Uterus (tissue), 4 donors: ENCODE measurements around the gene RPS6KA2. TPM values are rescaled to one million over a fixed set of nuclear protein-coding genes. Genes with fewer than 3 reads are reported as not detected.
"Not testable (repeated sequence)": the region's sequence is repeated elsewhere in the genome, so short reads cannot be mapped to it uniquely, and the experiment has no call there.

Experiments
- DNase-seq, 2 donors: peaks; one replicate each; pipeline ENCODE4 v3.0.0-alpha.2; 2019 to 2020
- H3K27ac ChIP-seq, 2 donors: fragments of 200-600 bp; sonication (generic); 1 replicate in 1 of 2; 2 replicates in 1 of 2; pipeline ENCODE4 v1.5.1; 2016 to 2018
- H3K27me3 ChIP-seq, 2 donors: fragments of 200-600 bp; sonication (generic); one replicate each; pipeline ENCODE4 v1.5.1; 2018 to 2019; ENCODE audit warnings: control low read depth in 1 of 2
- H3K36me3 ChIP-seq, 2 donors: fragments of 200-600 bp; sonication (generic); one replicate each; pipeline ENCODE4 v1.5.1; 2019; ENCODE audit warnings: control low read depth in 1 of 2
- H3K4me1 ChIP-seq, 2 donors: fragments of 200-600 bp; sonication (generic); one replicate each; pipeline ENCODE4 v1.5.1; 2018 to 2019; ENCODE audit warnings: control low read depth in 1 of 2
- H3K4me3 ChIP-seq, 2 donors: fragments of 200-600 bp; sonication (generic); 1 replicate in 1 of 2; 2 replicates in 1 of 2; pipeline ENCODE4 v1.5.1; 2018 to 2019; ENCODE audit warnings: mild to moderate bottlenecking in 1 of 2
- H3K9me3 ChIP-seq, 2 donors: fragments of 200-600 bp; sonication (generic); one replicate each; pipeline ENCODE4 v1.5.1; 2019; ENCODE audit warnings: control low read depth in 1 of 2
- POLR2A ChIP-seq, 2 donors: fragments of 450-650 bp; IDR thresholded peaks; one replicate each; pipeline ENCODE4 v1.6.1; 2016; ENCODE audit warnings: antibody characterized with exemption in 2 of 2, mild to moderate bottlenecking in 1 of 2, moderate library complexity in 1 of 2
- intact Hi-C: fragments of 100-400 bp; cut with DNase I; formaldehyde crosslinking; loops from one replicate; pipeline ENCODE4 v1.15.1; 2023; ENCODE audit warnings: low total_unique reads
- total RNA-seq, 4 donors: library from RNA; depleted of rRNA in 3 of 4; stranded (reverse); fragments of >200 nt in 3 of 4; gene quantifications; one replicate each; pipeline versions ENCODE4 v1.1.0 to v1.2.4, GENCODE V29; 2014 to 2023
- TF ChIP-seq, protein P1 (sequence below), 4 experiments: fragments of 200-600 bp in 2 of 4; fragments of 450-650 bp in 2 of 4; sonication (generic) in 2 of 4; IDR thresholded peaks; one replicate each; pipeline ENCODE4 v1.5.1; 2016 to 2019; ENCODE audit warnings: antibody characterized with exemption in 4 of 4, mild to moderate bottlenecking in 2 of 4, moderate library complexity in 1 of 4
- donor health status: DM: yes; HTN: yes; CAD: no.

Gene RPS6KA2
- total RNA-seq, 4 donors from 2014 or later: 34.0 to 78.4 (median 55.8) TPM

DNA sequence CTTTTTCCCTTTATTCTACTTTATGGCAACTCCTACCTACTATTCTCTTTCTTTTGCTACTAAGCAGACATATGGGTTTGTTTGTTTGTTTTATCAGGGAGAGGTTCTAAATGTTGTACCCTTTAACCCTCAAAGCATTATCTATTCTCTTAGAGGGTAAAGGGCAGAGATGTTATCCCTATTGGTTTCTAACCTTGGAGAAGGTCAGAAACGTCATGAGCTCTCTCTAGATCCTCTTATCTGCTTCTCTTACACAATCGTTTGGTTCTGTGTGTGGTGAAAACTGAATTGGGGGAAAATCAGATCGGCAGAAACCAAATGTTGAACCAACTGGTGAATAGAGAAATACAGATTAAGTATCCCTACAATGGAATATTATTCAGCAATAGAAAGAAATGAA lies 237.9 kb downstream of the RPS6KA2 start:
- TF ChIP-seq, protein P1, sequence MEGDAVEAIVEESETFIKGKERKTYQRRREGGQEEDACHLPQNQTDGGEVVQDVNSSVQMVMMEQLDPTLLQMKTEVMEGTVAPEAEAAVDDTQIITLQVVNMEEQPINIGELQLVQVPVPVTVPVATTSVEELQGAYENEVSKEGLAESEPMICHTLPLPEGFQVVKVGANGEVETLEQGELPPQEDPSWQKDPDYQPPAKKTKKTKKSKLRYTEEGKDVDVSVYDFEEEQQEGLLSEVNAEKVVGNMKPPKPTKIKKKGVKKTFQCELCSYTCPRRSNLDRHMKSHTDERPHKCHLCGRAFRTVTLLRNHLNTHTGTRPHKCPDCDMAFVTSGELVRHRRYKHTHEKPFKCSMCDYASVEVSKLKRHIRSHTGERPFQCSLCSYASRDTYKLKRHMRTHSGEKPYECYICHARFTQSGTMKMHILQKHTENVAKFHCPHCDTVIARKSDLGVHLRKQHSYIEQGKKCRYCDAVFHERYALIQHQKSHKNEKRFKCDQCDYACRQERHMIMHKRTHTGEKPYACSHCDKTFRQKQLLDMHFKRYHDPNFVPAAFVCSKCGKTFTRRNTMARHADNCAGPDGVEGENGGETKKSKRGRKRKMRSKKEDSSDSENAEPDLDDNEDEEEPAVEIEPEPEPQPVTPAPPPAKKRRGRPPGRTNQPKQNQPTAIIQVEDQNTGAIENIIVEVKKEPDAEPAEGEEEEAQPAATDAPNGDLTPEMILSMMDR (IDR thresholded peaks at IDR 0.05): no peak
- intact Hi-C loops: no loop called here

DNA sequence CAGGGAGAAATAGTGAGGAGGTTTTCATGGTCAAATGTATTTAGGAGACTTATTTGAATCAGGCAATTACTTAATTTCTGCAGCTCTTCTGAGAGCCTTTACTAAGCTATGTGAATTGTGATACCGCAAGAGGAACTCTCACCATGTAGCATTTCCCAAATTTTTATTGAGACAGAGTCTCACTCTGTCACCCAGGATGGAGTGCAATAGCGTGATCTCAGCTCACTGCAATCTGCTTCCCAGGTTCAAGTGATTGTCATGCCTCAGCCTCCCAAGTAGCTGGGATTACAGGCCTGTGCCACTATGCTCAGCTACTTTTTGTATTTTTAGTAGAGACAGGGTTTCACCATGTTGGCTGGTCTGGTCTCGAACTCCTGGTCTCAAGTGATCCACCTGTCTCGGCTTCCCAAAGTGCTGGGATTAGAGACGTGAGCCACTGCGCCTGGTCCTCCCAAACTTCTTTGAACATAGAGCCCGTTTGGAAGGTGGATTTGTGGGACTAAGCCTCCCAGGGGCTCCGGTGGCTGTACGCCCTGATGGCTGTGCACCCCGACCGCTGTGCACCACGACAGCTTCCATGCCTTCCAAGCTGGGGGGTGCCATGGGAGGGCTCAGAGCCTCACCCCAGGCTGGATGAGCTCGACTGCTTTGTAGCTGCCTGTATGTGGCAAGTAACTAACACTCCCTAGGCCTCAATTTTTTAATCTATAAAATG lies 238.6 kb downstream of the RPS6KA2 start:
- no peak for DNase-seq
- intact Hi-C loops: no loop called here
- H3K9me3 ChIP-seq: no peaks in the 10 kb centered on the region
- TF ChIP-seq, protein P1 (IDR thresholded peaks at IDR 0.05): no peak
- TF ChIP-seq POLR2A (IDR thresholded peaks at IDR 0.05): no peak
- no peaks in the 10 kb centered on the region for H3K36me3 ChIP-seq
- no peak overlapping the region for H3K4me3 ChIP-seq
- H3K27me3 ChIP-seq: no peaks in the 10 kb centered on the region
- no peaks in the 10 kb centered on the region for H3K4me1 ChIP-seq
- no peak overlapping the region for H3K27ac ChIP-seq

More for the DNA sequence above, 237.9 kb downstream of the RPS6KA2 start:
- DNase-seq: no peak
- no peaks in the 10 kb centered on the region for H3K36me3 ChIP-seq
- no peaks in the 10 kb centered on the region for H3K9me3 ChIP-seq
- H3K4me3 ChIP-seq: no peak overlapping the region
- no peaks in the 10 kb centered on the region for H3K4me1 ChIP-seq
- no peaks in the 10 kb centered on the region for H3K27me3 ChIP-seq
- no peak overlapping the region for H3K27ac ChIP-seq

DNA sequence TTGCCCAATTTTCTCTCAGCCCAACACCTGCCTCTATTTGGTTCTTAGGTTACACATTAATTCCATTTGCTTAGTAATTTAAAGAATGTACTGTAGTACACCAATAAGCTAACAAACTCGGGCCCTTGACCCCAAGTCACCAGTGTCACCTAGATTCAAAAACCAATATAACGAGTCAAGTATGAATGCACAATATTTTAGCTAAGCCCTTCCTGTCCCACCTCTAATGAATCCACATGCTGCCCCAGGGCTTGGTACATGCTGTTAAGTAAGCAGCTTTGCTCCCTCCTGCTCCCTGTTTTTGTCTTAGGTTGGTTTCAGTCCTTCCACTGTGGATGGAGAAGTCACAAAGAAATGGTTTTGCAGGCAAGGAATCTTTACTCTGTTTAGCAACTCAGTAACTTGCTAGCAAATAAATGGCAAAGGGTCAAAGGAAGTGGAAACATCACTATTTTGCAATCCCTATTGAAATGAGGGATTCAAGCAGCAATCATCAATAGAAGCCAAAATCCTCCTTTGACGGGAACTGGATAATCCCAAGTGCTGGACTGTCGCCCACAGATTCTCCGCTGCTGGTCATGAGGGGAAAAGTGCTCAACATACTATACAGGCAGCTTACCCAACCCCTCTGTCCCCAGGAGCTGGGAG lies 239.3 kb downstream of the RPS6KA2 start:
- DNase-seq: no peak
- no peaks in the 10 kb centered on the region for H3K9me3 ChIP-seq
- H3K36me3 ChIP-seq: no peaks in the 10 kb centered on the region
- no peaks in the 10 kb centered on the region for H3K27me3 ChIP-seq
- H3K4me3 ChIP-seq: no peak overlapping the region
- H3K27ac ChIP-seq: no peak overlapping the region
- H3K4me1 ChIP-seq: no peaks in the 10 kb centered on the region
- no peak for TF ChIP-seq POLR2A (IDR thresholded peaks at IDR 0.05)
- TF ChIP-seq, protein P1 (IDR thresholded peaks at IDR 0.05): no peak
- intact Hi-C loops: no loop called here

DNA sequence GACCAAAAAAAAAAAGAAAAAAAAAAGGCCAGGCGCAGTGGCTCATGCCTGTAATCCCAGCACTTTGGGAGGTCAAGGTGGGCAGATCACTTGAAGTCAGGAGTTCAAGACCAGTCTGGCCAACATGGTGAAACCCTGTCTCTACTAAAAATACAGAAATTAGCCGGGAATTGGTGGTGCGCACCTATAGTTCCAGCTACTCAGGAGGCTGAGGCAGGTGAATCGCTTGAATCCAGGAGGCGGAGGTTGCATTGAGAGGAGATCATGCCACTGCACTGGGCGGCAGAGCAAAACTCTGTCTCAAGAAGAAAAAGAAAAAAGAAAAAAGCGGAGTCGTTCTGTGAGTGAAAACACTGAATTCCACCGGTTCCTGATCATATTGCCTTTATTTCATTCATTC lies 240.0 kb downstream of the RPS6KA2 start:
- H3K36me3 ChIP-seq, intact Hi-C loops, H3K4me1 ChIP-seq, H3K9me3 ChIP-seq, H3K27me3 ChIP-seq, DNase-seq, H3K4me3 ChIP-seq, H3K27ac ChIP-seq: not testable (repeated sequence)

DNA sequence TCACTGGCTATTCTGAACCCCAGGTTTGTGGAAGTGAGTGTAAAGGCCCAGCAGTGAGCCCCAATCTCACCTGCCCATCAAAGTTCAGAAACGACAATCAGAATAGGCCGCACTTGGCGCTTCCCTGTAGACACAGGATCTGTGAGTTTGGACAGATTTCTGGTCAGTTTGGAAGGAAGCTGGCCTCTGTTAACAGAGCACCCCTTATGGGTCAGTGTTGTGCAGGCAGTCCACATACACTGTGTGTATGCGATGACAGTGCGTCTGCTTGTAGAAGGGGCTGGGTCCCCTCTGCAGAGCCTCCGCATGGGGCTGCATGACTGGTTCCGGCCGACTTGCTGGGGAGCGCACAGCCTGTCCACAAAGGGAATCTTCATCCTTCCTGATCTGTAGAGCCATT lies 240.9 kb downstream of the RPS6KA2 start:
- Histone ChIP-seq H3K9me3 (no peaks in the 10 kb centered on the region), H3K36me3 (no peaks in the 10 kb centered on the region), H3K27me3 (no peaks in the 10 kb centered on the region), H3K4me3 (no peak overlapping the region), H3K27ac (no peak overlapping the region), H3K4me1 (no peaks in the 10 kb centered on the region)
- no peak for TF ChIP-seq POLR2A (IDR thresholded peaks at IDR 0.05)
- TF ChIP-seq, protein P1 (IDR thresholded peaks at IDR 0.05): no peak
- intact Hi-C loops: no loop called here
- DNase-seq: no peak

DNA sequence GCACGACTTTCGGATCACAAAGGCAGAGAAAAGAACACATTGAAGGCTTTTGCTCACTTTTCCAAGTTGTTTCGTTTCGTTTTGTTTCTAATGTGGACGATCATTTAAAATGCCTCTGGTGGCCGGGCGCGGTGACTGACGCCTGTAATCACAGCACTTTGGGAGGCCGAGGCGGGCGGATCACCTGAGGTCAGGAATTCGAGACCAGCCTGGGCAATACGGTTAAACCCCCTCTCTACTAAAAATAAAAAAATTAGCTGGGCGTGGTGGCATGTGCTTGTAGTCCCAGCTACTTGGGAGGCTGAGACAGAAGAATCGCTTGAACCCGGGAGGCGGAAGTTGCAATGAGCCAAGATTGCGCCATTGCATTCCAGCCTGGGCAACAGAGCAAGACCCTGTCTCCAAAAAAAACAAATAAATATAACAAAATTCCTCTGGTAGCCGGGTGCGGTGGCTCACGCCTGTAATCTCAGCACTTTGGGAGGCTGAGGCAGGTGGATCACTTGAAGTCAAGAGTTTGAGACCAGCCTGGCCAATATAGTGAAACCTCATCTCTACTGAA lies 243.2 kb downstream of the RPS6KA2 start:
- intact Hi-C loops: not testable (repeated sequence)

More for the DNA sequence above, 243.2 kb downstream of the RPS6KA2 start:
- not testable (repeated sequence) for H3K9me3 ChIP-seq, H3K4me1 ChIP-seq, H3K36me3 ChIP-seq, H3K27me3 ChIP-seq
- DNase-seq: peak in 1 of 2 donors; percentile 24
- H3K27ac ChIP-seq: peak overlapping the region; percentile 78 to 89
- peak overlapping the region; percentile 66 to 84 for H3K4me3 ChIP-seq
